ENCODE data around the gene HNRNPA2B1. TPM values are rescaled to one million over a fixed set of nuclear protein-coding genes. Genes with fewer than 3 reads are reported as not detected.

The HNRNPA2B1 gene
- total RNA-seq, 1 donor from 2014 or later, result 57.0 TPM

- Histone ChIP-seq H3K4me3 (no peak overlapping the region), H3K27me3 (no peaks in the 10 kb centered on the region), H3K4me1 (no peaks in the 10 kb centered on the region), H3K27ac (no peak overlapping the region), H3K9me3 (no peaks in the 10 kb centered on the region), H3K36me3 (no peaks in the 10 kb centered on the region)
- TF ChIP-seq, protein P1, sequence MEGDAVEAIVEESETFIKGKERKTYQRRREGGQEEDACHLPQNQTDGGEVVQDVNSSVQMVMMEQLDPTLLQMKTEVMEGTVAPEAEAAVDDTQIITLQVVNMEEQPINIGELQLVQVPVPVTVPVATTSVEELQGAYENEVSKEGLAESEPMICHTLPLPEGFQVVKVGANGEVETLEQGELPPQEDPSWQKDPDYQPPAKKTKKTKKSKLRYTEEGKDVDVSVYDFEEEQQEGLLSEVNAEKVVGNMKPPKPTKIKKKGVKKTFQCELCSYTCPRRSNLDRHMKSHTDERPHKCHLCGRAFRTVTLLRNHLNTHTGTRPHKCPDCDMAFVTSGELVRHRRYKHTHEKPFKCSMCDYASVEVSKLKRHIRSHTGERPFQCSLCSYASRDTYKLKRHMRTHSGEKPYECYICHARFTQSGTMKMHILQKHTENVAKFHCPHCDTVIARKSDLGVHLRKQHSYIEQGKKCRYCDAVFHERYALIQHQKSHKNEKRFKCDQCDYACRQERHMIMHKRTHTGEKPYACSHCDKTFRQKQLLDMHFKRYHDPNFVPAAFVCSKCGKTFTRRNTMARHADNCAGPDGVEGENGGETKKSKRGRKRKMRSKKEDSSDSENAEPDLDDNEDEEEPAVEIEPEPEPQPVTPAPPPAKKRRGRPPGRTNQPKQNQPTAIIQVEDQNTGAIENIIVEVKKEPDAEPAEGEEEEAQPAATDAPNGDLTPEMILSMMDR (IDR thresholded peaks at IDR 0.05), result no peak
- intact Hi-C loops (cut with DNase I), result no loop called here
- DNase-seq (ENCODE audit: low spot score in 2 of 2), result no peak
Observed at GRCh38 chr7:26233902-26234511, 33.5 kb upstream of the HNRNPA2B1 start.

DNA sequence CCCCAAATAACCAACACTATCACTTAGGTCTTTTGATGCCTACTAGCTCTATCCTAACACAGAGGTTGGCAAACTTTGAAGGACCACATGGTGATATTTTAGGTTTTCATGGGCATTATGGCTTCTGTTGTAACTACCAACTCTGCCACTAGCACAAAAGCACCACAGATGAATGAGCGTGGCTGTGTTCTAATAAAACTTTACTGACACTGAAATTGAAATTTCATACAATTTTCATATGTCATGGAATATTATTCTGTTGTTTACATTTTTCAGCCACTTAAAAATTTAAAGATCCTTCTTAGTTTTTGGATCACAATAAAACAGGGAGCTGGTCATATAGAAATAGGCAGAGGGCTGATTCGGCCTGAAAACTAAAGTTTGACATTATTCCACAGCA is 27.4 kb upstream of the HNRNPA2B1 start:
- Histone ChIP-seq H3K4me1 (no peaks in the 10 kb centered on the region), H3K36me3 (no peaks in the 10 kb centered on the region), H3K27ac (no peak overlapping the region), H3K4me3 (no peak overlapping the region), H3K9me3 (no peaks in the 10 kb centered on the region), H3K27me3 (no peaks in the 10 kb centered on the region)
- TF ChIP-seq, protein P1 (IDR thresholded peaks at IDR 0.05), result no peak
- no peak for DNase-seq (ENCODE audit: low spot score in 2 of 2)
- intact Hi-C loops (cut with DNase I), result no loop called here

DNA sequence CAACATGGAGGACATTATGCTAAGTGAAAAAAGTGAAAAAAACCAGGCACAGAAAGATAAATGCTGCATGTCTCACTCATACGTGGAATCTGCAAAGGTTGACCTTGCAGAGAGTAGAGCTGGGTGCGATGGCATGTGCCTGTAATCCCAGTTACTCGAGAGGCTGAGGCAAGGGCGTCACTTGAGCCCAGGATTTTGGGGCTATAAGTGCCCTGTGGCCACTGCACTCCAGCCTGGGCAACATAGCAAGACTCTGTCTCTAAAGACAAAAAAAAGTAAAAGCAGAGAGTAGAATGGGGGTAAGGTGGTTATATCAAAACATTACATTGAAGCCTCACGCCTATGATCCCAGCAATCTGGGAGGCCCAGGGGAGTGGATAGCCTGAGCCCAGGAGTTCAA is 23.8 kb upstream of the HNRNPA2B1 start:
- TF ChIP-seq, protein P1 (IDR thresholded peaks at IDR 0.05), result no peak
- no peak overlapping the region for H3K4me3 ChIP-seq

DNA sequence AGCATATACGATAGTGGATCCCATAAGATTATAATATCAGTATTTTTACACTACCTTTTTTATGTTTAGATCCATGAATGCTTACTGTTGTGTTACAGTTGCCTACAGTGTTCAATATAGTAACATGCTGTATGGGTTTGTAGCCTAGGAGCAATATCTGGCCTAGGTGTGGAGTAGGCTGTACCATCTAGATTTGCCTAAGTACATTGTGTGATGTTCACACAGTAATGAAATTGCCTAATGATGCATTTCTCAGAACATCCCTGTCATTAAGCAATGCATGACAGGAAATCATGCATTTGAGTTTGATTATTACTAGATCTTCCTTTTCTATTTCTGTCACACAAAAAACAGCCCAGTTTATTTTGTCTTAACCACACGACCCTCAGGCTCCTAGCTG is 15.5 kb upstream of the HNRNPA2B1 start:
- Histone ChIP-seq H3K4me3 (no peak overlapping the region), H3K36me3 (peaks cover 3 to 23% of the 10 kb centered on the region in 2 donors), H3K4me1 (no peaks in the 10 kb centered on the region), H3K27ac (no peak overlapping the region), H3K9me3 (no peaks in the 10 kb centered on the region), H3K27me3 (no peaks in the 10 kb centered on the region)
- DNase-seq (ENCODE audit: low spot score in 2 of 2), result no peak
- TF ChIP-seq, protein P1 (IDR thresholded peaks at IDR 0.05), result no peak
- intact Hi-C loops (cut with DNase I), result no loop called here

More for the DNA sequence above, 23.8 kb upstream of the HNRNPA2B1 start:
- intact Hi-C loops (cut with DNase I), result no loop called here
- Histone ChIP-seq H3K36me3 (no peaks in the 10 kb centered on the region), H3K9me3 (no peaks in the 10 kb centered on the region), H3K27ac (no peak overlapping the region), H3K27me3 (no peaks in the 10 kb centered on the region), H3K4me1 (no peaks in the 10 kb centered on the region)
- no peak for DNase-seq (ENCODE audit: low spot score in 2 of 2)

DNA sequence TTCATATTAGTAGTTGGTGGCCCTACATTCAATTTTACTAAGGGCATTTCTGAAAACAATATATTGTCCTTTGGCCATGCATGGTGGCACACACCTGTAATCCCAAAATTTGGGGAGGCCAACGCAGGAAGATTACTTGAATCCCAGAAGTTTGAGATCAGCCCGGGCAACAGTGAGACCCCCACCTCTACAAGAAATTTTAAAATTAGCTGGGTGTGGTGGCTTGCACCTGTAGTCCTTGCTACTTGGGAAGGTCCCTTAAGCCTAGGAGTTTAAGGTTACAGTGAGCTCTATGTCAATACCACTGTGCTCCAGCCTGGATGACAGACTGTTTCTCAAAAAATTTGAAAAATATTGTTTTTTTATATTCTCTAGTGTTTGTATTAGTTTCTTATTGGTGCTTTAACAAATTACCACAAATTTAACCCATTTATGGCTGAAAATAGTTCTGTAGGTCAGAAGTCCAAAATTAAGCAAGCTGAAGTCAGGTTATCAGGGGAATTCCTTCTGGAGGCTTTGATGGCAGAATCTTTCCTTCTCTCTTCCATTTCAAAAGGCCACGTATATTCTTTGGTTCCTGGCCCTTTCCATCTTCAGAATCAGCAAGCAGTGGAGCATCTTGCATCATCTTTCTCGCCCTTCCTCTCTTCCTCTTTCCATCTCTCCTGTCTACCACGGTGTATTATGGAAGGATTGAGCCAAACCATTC is 13.4 kb upstream of the HNRNPA2B1 start:
- no peaks in the 10 kb centered on the region for H3K27me3 ChIP-seq
- H3K4me3 ChIP-seq, result no peak overlapping the region
- DNase-seq (ENCODE audit: low spot score in 2 of 2), result no peak
- peaks cover 23 to 44% of the 10 kb centered on the region in 2 donors for H3K36me3 ChIP-seq
- intact Hi-C loops (cut with DNase I), result no loop called here
- no peak overlapping the region for H3K27ac ChIP-seq
- no peaks in the 10 kb centered on the region for H3K4me1 ChIP-seq
- TF ChIP-seq, protein P1 (IDR thresholded peaks at IDR 0.05), result no peak
- no peaks in the 10 kb centered on the region for H3K9me3 ChIP-seq
